ENCODE results near the gene GJB3. TPM values are rescaled to one million over a fixed set of nuclear protein-coding genes. Genes with fewer than 3 reads are reported as not detected.
"Not testable (repeated sequence)": the region's sequence is repeated elsewhere in the genome, so short reads cannot be mapped to it uniquely, and the experiment has no call there.

Gene GJB3
- total RNA-seq, 4 donors from 2014 or later, result 0.22 to 0.63 TPM; not detected in 2

DNA sequence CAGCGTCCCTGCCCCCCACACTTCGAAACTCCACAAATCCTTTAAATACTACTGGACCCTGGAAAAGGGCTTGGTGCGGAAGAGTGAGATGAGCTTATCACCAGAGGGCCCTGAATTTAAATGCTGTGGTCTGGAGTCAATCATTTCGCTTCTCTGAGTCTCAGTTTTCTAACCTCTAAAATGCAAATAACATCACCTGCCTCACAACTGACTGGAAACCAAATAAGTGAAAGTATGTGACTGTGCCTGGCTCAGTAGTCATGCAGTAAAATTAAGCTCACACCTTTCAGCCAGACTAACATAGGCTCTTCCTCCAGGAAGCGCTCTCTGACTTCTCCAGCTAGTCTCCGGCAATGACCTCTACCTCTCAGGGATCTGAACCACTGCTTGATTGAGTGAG is 16.0 kb downstream of the GJB3 start:
- H3K9me3 ChIP-seq, result no peaks in the 10 kb centered on the region
- peak overlapping the region in 1 of 4 donors; percentile 48 for H3K4me3 ChIP-seq
- peak overlapping the region in 1 of 4 donors; percentile 62 for H3K27ac ChIP-seq
- peaks cover 0 to 47% (median 0%) of the 10 kb centered on the region in 3 donors for H3K36me3 ChIP-seq
- WGBS, 2 donors, result 61 to 77% methylated on average over 6 of the region's 6 CpGs
- DNase-seq (ENCODE audit: low spot score in 2 of 2), result no peak
- peaks cover 0 to 12% (median 0%) of the 10 kb centered on the region in 4 donors for H3K4me1 ChIP-seq
- H3K27me3 ChIP-seq, result peaks cover 0 to 10% of the 10 kb centered on the region in 2 donors
- TF ChIP-seq, protein P1, sequence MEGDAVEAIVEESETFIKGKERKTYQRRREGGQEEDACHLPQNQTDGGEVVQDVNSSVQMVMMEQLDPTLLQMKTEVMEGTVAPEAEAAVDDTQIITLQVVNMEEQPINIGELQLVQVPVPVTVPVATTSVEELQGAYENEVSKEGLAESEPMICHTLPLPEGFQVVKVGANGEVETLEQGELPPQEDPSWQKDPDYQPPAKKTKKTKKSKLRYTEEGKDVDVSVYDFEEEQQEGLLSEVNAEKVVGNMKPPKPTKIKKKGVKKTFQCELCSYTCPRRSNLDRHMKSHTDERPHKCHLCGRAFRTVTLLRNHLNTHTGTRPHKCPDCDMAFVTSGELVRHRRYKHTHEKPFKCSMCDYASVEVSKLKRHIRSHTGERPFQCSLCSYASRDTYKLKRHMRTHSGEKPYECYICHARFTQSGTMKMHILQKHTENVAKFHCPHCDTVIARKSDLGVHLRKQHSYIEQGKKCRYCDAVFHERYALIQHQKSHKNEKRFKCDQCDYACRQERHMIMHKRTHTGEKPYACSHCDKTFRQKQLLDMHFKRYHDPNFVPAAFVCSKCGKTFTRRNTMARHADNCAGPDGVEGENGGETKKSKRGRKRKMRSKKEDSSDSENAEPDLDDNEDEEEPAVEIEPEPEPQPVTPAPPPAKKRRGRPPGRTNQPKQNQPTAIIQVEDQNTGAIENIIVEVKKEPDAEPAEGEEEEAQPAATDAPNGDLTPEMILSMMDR (IDR thresholded peaks at IDR 0.05), result no peak
- TF ChIP-seq POLR2A (IDR thresholded peaks at IDR 0.05) (no peak), EP300 (IDR thresholded peaks at IDR 0.05) (no peak)

DNA sequence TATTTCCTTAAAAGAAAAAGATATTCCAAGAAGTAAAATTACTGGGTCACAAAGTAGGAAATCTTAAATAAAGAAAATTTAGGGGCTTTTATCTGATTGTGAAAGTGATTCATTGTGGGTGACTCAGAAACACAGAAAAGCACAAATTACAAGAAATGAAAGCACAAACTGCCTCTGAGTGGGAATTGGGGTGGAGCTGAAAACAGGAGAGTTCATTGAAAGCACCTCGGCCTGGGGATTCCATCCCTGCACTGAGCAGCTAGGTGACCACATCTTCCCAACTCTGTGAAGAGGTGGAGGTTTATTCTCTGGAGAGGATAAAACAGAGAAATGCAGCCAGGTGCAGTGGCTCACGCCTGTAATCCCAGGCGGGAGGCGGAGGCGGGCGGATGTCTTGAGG is 19.2 kb downstream of the GJB3 start:
- H3K27ac ChIP-seq, result no peak overlapping the region
- no peaks in the 10 kb centered on the region for H3K4me1 ChIP-seq
- WGBS, 2 donors, result 80 to 91% methylated on average over 6 of the region's 6 CpGs
- no peaks in the 10 kb centered on the region for H3K27me3 ChIP-seq
- no peak overlapping the region for H3K4me3 ChIP-seq
- TF ChIP-seq, protein P1 (IDR thresholded peaks at IDR 0.05), result no peak
- TF ChIP-seq POLR2A (IDR thresholded peaks at IDR 0.05) (no peak), EP300 (IDR thresholded peaks at IDR 0.05) (no peak)
- no peak for DNase-seq (ENCODE audit: low spot score in 2 of 2)
- H3K36me3 ChIP-seq, result peaks cover 0 to 40% (median 0%) of the 10 kb centered on the region in 3 donors
- peaks cover 0 to 5% (median 0%) of the 10 kb centered on the region in 4 donors for H3K9me3 ChIP-seq

DNA sequence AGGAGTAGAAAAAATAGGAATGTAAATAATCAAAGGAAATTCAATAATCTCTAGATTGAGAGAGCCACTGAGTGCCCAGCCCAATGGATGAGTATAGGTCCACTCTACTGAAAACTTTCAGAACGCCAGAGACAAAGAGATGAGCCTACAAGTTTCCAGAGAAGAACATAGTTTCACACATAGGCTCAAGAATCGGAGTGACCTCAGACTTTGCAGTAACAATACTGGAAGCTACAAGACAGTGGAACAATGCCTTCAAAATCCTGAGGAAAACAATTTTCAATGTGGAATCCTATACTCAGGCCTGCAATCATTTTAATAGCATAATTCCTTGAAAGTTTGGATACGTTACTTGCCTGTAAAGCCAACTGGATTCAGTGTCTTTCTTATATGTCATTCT is 22.8 kb downstream of the GJB3 start:
- Histone ChIP-seq H3K4me1 (no peaks in the 10 kb centered on the region), H3K27ac (no peak overlapping the region), H3K9me3 (peaks cover 0 to 5% (median 0%) of the 10 kb centered on the region in 4 donors), H3K4me3 (no peak overlapping the region), H3K36me3 (peaks cover 0 to 16% (median 0%) of the 10 kb centered on the region in 3 donors), H3K27me3 (no peaks in the 10 kb centered on the region)
- TF ChIP-seq POLR2A (IDR thresholded peaks at IDR 0.05) (no peak), EP300 (IDR thresholded peaks at IDR 0.05) (no peak)
- TF ChIP-seq, protein P1 (IDR thresholded peaks at IDR 0.05), result no peak
- DNase-seq (ENCODE audit: low spot score in 2 of 2), result no peak
- WGBS, 2 donors, result 95 to 99% methylated on average over 3 of the region's 3 CpGs

DNA sequence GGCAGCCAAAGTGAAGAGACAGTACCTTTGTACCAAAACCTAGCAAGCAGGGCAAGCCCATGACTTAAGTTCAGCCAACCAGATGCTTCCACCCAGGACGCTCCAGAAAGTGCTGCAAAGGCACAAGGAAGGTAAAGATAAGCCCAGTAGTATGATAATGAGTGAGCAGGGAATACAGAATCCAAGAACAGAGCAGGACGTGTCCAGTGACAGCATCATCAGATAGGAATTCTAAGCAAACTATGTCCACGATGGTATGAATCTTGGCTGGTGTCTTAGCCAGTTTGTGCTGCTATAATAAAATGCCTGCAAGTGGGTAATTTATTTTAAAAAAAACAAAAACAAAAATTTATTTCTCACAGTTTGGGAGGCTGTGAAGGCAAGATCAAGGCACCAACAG is 25.4 kb downstream of the GJB3 start:
- H3K4me3 ChIP-seq, result no peak overlapping the region
- no peak for TF ChIP-seq POLR2A (IDR thresholded peaks at IDR 0.05)
- TF ChIP-seq, protein P1 (IDR thresholded peaks at IDR 0.05), result no peak
- TF ChIP-seq EP300 (IDR thresholded peaks at IDR 0.05), result no peak
- no peak overlapping the region for H3K27ac ChIP-seq
- DNase-seq (ENCODE audit: low spot score in 2 of 2), result no peak
- 53 to 66% methylated on average over 3 of the region's 3 CpGs for WGBS, 2 donors
- no peaks in the 10 kb centered on the region for H3K4me1 ChIP-seq
- peaks cover 0 to 5% (median 0%) of the 10 kb centered on the region in 4 donors for H3K9me3 ChIP-seq
- H3K36me3 ChIP-seq, result peaks cover 0 to 16% (median 0%) of the 10 kb centered on the region in 3 donors
- H3K27me3 ChIP-seq, result no peaks in the 10 kb centered on the region

DNA sequence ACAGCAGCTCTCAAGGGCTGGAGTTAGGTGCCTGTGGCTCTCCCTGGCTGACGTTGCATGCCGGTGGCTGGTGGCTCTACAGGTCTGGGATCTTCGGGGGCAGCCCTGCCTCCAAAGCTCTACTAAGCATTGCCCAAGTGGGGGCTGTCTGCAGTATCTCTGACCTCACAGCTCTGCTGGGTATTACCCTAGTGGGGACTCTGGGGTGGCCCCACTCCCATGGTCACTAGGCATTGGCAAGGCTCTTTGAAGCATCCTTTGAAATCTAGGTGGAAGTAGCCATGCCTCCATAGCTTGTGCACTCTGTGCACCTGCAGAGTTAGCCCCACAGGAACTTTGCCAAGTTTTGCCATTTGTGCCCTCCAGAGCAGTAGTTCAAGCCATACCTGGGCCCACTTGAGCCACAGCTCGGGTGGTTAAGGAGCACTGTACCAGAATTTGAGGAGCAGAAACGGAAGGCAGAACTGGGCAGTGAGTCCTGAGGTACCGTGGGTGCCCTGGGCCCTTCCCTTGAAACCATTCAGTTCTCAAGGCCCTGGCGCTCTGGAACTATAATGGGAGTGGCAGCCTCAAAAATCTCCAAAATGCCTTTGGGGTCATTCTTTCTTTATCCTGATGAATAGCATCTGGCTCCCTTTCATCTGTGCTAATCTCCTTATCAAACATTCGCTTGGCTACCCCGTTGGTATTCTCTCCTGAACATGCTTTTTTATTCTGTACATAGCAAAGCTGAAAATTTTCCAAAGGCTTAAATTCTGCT is 27.2 kb downstream of the GJB3 start:
- H3K36me3 ChIP-seq, result peaks cover 0 to 16% (median 0%) of the 10 kb centered on the region in 3 donors
- H3K27me3 ChIP-seq, result no peaks in the 10 kb centered on the region
- H3K27ac ChIP-seq, result no peak overlapping the region
- DNase-seq (ENCODE audit: low spot score in 2 of 2), result no peak
- TF ChIP-seq EP300 (IDR thresholded peaks at IDR 0.05), result no peak
- no peak for TF ChIP-seq POLR2A (IDR thresholded peaks at IDR 0.05)
- WGBS, 2 donors, result 80 to 85% methylated on average over 8 to 9 of the region's 9 CpGs
- no peaks in the 10 kb centered on the region for H3K4me1 ChIP-seq
- H3K4me3 ChIP-seq, result no peak overlapping the region
- peaks cover 0 to 5% (median 0%) of the 10 kb centered on the region in 4 donors for H3K9me3 ChIP-seq

DNA sequence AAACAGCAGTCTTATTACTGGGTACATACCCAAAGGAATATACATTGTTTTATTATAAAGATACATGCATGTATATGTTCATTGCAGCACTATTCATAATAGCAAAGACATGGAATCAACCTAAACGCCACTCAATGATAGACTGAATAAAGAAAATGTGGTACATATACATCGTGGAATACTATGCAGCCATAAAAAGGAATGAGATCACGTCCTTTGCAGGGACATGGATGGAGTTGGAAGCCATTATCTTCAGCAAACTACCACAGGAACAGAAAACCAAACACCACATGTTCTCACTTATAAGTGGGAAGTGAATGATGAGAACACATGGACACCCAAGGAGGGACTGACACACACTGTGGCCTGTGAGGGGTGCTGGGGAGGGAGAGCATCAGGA is 29.8 kb downstream of the GJB3 start:
- H3K27me3 ChIP-seq; H3K4me1 ChIP-seq; H3K4me3 ChIP-seq; H3K27ac ChIP-seq; DNase-seq (ENCODE audit: low spot score in 2 of 2); H3K9me3 ChIP-seq; H3K36me3 ChIP-seq: not testable (repeated sequence)
- WGBS, 2 donors, result 94% methylated on average over 3 of the region's 3 CpGs
